ENCODE results near the gene STK39.

STK39 gene

GRCh38 chr2:168160897-168161296, 86.5 kb downstream of the STK39 start:
- H3K4me3 ChIP-seq (ENCODE audit: low read depth, low read length), result no peak overlapping the region
- TF ChIP-seq, protein P1, sequence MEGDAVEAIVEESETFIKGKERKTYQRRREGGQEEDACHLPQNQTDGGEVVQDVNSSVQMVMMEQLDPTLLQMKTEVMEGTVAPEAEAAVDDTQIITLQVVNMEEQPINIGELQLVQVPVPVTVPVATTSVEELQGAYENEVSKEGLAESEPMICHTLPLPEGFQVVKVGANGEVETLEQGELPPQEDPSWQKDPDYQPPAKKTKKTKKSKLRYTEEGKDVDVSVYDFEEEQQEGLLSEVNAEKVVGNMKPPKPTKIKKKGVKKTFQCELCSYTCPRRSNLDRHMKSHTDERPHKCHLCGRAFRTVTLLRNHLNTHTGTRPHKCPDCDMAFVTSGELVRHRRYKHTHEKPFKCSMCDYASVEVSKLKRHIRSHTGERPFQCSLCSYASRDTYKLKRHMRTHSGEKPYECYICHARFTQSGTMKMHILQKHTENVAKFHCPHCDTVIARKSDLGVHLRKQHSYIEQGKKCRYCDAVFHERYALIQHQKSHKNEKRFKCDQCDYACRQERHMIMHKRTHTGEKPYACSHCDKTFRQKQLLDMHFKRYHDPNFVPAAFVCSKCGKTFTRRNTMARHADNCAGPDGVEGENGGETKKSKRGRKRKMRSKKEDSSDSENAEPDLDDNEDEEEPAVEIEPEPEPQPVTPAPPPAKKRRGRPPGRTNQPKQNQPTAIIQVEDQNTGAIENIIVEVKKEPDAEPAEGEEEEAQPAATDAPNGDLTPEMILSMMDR (IDR thresholded peaks at IDR 0.05; ENCODE audit: borderline replicate concordance, insufficient read depth, low read depth, low read length), result peak; percentile 35; the same call in 1 of the 2 replicates

GRCh38 chr2:168159754-168160585, 87.4 kb downstream of the STK39 start:
- H3K4me3 ChIP-seq (ENCODE audit: low read depth, low read length), result no peak overlapping the region
- TF ChIP-seq, protein P1 (IDR thresholded peaks at IDR 0.05; ENCODE audit: borderline replicate concordance, insufficient read depth, low read depth, low read length), result no peak

- no peak overlapping the region for H3K4me3 ChIP-seq (ENCODE audit: low read depth, low read length)
- TF ChIP-seq, protein P1 (IDR thresholded peaks at IDR 0.05; ENCODE audit: borderline replicate concordance, insufficient read depth, low read depth, low read length), result no peak
These were observed 88.8 kb downstream of the STK39 start for GRCh38 chr2:168158586-168158985.

GRCh38 chr2:168157926-168158325, 89.5 kb downstream of the STK39 start:
- H3K4me3 ChIP-seq (ENCODE audit: low read depth, low read length), result no peak overlapping the region

GRCh38 chr2:168157070-168157469, 90.3 kb downstream of the STK39 start:
- TF ChIP-seq, protein P1 (IDR thresholded peaks at IDR 0.05; ENCODE audit: borderline replicate concordance, insufficient read depth, low read depth, low read length), result no peak
- H3K4me3 ChIP-seq (ENCODE audit: low read depth, low read length), result no peak overlapping the region

More at GRCh38 chr2:168157926-168158325, 89.5 kb downstream of the STK39 start:
- TF ChIP-seq, protein P1 (IDR thresholded peaks at IDR 0.05; ENCODE audit: borderline replicate concordance, insufficient read depth, low read depth, low read length), result no peak

GRCh38 chr2:168156661-168157060, 90.7 kb downstream of the STK39 start:
- H3K4me3 ChIP-seq (ENCODE audit: low read depth, low read length), result no peak overlapping the region
- TF ChIP-seq, protein P1 (IDR thresholded peaks at IDR 0.05; ENCODE audit: borderline replicate concordance, insufficient read depth, low read depth, low read length), result no peak

- H3K4me3 ChIP-seq (ENCODE audit: low read depth, low read length), result no peak overlapping the region
- TF ChIP-seq, protein P1 (IDR thresholded peaks at IDR 0.05; ENCODE audit: borderline replicate concordance, insufficient read depth, low read depth, low read length), result no peak
These were observed 91.7 kb downstream of the STK39 start for GRCh38 chr2:168155680-168156079.
